GM13976 (cell line): ENCODE data around the gene MYO7B.

Experiments used
- DNase-seq: peaks from one replicate; pipeline ENCODE4 v3.0.0; 2012; ENCODE audit warnings: low spot score
- CTCF ChIP-seq: IDR thresholded peaks from 2 replicates; pipeline ENCODE4 v1.5.1; 2012; ENCODE audit warnings: borderline replicate concordance, mild to moderate bottlenecking; ENCODE audit not compliant: insufficient read depth; ENCODE audit errors: extremely low read depth, missing control alignments, control extremely low read depth
- in situ Hi-C: fragments of 300-500 bp; cut with MboI; formaldehyde crosslinking; loops from one replicate; pipeline ENCODE4 v1.12.0; 2022; ENCODE audit warnings: low sequenced_read_pairs, mixed read lengths, inconsistent platforms; ENCODE audit not compliant: unreplicated experiment

The MYO7B gene

GRCh38 chr2:127535422-127535901 is at the start of gene MYO7B:
MYO7B (plus strand) TSS chr2:127535683; CDS start chr2:127559723, 24,040 bp downstream.
- DNase-seq = no peak
- in situ Hi-C loops = no loop called here
- TF ChIP-seq CTCF = no peak

GRCh38 chr2:127485694-127486071 is 49.8 kb upstream of the MYO7B start:
- in situ Hi-C loops = no loop called here
- DNase-seq = no peak
- TF ChIP-seq CTCF = no peak

GRCh38 chr2:127486247-127487058 is 49.0 kb upstream of the MYO7B start:
- DNase-seq = no peak
- in situ Hi-C loops = no loop called here
- no peak for TF ChIP-seq CTCF

GRCh38 chr2:127490283-127490682 is 45.2 kb upstream of the MYO7B start:
- in situ Hi-C loops = no loop called here
- no peak for TF ChIP-seq CTCF
- no peak for DNase-seq

GRCh38 chr2:127498386-127498785 is 37.1 kb upstream of the MYO7B start:
- TF ChIP-seq CTCF = no peak
- in situ Hi-C loops = no loop called here
- no peak for DNase-seq

GRCh38 chr2:127503491-127503890 is 32.0 kb upstream of the MYO7B start:
- TF ChIP-seq CTCF = no peak
- no peak for DNase-seq
- in situ Hi-C loops = no loop called here
